SK-N-SH (cell line): Measurements from ENCODE around the gene COL4A2.
A peak's percentile ranks its signal among the peaks of the same experiment; 100 is the strongest.

ENCODE experiments used
- CTCF ChIP-seq: fragments of 200-600 bp; sonication (generic); IDR thresholded peaks from 2 replicates; pipeline ENCODE4 v1.6.1; 2017; ENCODE audit warnings: antibody characterized with exemption, mild to moderate bottlenecking, moderate library complexity
- EP300 ChIP-seq, 2 experiments: IDR thresholded peaks; 2 replicates each; pipeline versions ENCODE4 v1.4.0 to v1.6.1; 2012; ENCODE audit warnings: borderline replicate concordance in 1 of 2, low read depth in 1 of 2, low read length in 1 of 2
- FOXM1 ChIP-seq: IDR thresholded peaks from 2 replicates; pipeline ENCODE4 v1.4.0; 2012; ENCODE audit warnings: low read depth, mild to moderate bottlenecking
- POLR2AphosphoS5 ChIP-seq: IDR thresholded peaks from 2 replicates; pipeline ENCODE4 v1.6.1; 2012; ENCODE audit warnings: low read depth, low read length
- RXRA ChIP-seq: IDR thresholded peaks from 2 replicates; pipeline ENCODE4 v1.4.0; 2012; ENCODE audit warnings: low read depth, mild to moderate bottlenecking, borderline replicate concordance
- TAF1 ChIP-seq: IDR thresholded peaks from 2 replicates; pipeline ENCODE4 v1.6.1; 2012; ENCODE audit warnings: low read depth, mild to moderate bottlenecking, low read length, moderate library complexity, borderline replicate concordance
- USF2 ChIP-seq: fragments of 150-350 bp; IDR thresholded peaks from 2 replicates; pipeline ENCODE4 v1.6.1; 2017; ENCODE audit warnings: antibody characterized with exemption, low read length, low read depth, borderline replicate concordance
- ZBTB33 ChIP-seq: IDR thresholded peaks from 2 replicates; pipeline ENCODE4 v1.4.0; 2012; ENCODE audit warnings: low read depth, borderline replicate concordance
- TF ChIP-seq, protein P1 (sequence below): IDR thresholded peaks from 2 replicates; pipeline ENCODE4 v1.4.0; 2012; ENCODE audit warnings: low read depth

DNA sequence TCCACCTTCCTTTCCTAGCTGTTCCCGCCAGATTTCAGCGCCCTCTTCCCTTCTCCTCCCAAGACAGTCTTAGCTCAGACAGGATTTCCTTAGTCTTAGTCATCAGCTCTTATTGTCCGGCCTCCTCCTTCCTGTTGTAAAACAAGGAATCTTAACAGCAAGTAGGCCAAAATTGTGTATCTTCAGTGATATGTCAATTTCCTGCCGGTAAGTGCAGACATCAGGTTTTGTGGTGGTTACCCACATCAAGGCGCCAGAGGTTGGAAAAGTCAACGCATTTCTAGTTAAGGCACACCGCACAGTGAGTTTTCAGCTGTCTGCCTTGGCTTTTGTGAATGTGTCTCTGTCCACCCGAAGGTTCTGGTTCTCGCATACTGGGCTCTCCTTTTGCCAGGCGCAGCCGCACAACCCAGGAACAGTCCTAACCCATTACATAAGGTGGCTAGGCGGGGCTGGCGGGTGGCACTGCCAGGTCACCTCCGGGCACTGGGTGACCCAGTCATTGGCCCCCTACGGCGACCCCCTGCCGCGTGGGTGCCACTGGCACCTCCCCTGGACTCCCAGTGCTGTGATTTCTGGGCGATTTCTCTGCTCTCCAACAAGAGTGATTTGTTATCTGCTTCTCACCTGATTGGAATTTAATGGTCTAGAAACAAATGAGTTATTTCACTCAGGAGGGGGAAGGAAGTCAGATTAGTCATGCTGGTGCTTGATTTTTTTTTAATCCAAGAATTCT, 12.9 kb downstream of the COL4A2 start:
- no peak for TF ChIP-seq ZBTB33
- no peak for TF ChIP-seq CTCF
- peak; percentile 14; the same call in 1 of the 2 replicates for TF ChIP-seq POLR2AphosphoS5
- no peak for TF ChIP-seq TAF1
- TF ChIP-seq FOXM1, result no peak
- TF ChIP-seq, protein P1, sequence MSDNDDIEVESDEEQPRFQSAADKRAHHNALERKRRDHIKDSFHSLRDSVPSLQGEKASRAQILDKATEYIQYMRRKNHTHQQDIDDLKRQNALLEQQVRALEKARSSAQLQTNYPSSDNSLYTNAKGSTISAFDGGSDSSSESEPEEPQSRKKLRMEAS, result peak; percentile 37; the same call in 1 of the 2 replicates
- no peak for TF ChIP-seq USF2
- TF ChIP-seq EP300 (IDR thresholded peaks at IDR 0.05; ENCODE audit: borderline replicate concordance in 1 of 2, low read depth in 1 of 2, low read length in 1 of 2), result peak in 1 of 2 experiments; percentile 15; a peak in 1 of 4 replicates
- peak; percentile 27; the same call in 1 of the 2 replicates for TF ChIP-seq RXRA
